Choroid plexus epithelial cell (primary cell): ENCODE measurements around the gene TAF15.

ENCODE experiments used
- DNase-seq: peaks from one replicate; pipeline ENCODE4 v3.0.0-alpha.2; 2010; ENCODE audit warnings: low read depth
- H3K4me3 ChIP-seq: 2 replicates; pipeline ENCODE4 v1.5.1; 2011; ENCODE audit warnings: low read depth, mild to moderate bottlenecking, control low read depth, low read length, moderate library complexity
- CTCF ChIP-seq: conservative IDR thresholded peaks from 2 replicates; pipeline ENCODE4 v1.5.1; 2011; ENCODE audit warnings: low read depth, mild to moderate bottlenecking, control low read depth, inconsistent platforms, low read length, moderate library complexity

The TAF15 gene

DNA sequence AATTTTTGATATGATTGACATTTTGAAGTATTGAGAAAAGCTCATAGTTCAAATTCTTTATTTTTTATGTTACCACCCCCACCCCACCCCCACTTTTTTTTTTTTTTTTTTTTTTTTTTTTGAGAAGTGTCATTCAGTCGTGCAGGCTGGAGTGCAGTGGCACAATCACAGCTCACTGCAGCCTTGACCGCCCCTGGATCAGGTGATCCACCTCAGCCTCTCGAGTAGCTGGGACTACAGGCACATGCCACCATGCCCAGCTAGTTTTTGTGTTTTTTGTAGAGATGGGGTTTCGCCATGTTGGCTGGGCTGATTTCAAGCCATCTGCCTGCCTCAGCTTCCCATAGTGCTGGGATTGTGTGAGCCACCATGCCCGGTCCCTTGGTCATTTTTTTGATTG, 7.4 kb downstream of the TAF15 start:
- TF ChIP-seq CTCF, result no peak
- H3K4me3 ChIP-seq, result no peak overlapping the region
- no peak for DNase-seq

DNA sequence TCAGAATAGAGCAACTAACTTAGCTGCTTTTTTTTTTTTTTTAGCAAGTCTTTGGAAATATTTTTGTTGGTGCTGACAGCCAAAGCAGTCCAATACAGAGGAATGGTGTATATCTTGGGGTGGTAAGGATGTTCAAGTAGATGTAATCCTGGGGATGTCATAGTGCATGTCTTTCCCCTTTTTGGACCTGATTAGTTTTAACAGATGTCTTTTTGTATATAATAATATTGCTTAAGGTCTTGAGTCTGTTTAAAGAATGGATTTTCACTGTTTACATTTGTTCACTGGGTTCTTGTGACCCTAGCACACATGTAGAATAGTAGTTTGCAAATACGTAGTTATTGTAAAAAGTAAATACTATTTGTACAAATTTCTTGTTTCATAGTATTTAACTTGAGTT, 7.9 kb downstream of the TAF15 start:
- no peak for TF ChIP-seq CTCF
- DNase-seq, result no peak
- H3K4me3 ChIP-seq, result no peak overlapping the region

- no peak overlapping the region for H3K4me3 ChIP-seq
- DNase-seq, result no peak
- TF ChIP-seq CTCF, result no peak
These were observed 10.2 kb downstream of the TAF15 start for GRCh38 chr17:35819455-35819854.

GRCh38 chr17:35821308-35821707, 12.0 kb downstream of the TAF15 start:
- TF ChIP-seq CTCF, result no peak
- no peak for DNase-seq
- no peak overlapping the region for H3K4me3 ChIP-seq

GRCh38 chr17:35825206-35825605, 15.9 kb downstream of the TAF15 start:
- H3K4me3 ChIP-seq, result no peak overlapping the region

GRCh38 chr17:35841101-35841500, 31.8 kb downstream of the TAF15 start:
- no peak overlapping the region for H3K4me3 ChIP-seq
- no peak for TF ChIP-seq CTCF
- DNase-seq, result no peak

More at GRCh38 chr17:35825206-35825605, 15.9 kb downstream of the TAF15 start:
- no peak for TF ChIP-seq CTCF
- DNase-seq, result no peak

DNA sequence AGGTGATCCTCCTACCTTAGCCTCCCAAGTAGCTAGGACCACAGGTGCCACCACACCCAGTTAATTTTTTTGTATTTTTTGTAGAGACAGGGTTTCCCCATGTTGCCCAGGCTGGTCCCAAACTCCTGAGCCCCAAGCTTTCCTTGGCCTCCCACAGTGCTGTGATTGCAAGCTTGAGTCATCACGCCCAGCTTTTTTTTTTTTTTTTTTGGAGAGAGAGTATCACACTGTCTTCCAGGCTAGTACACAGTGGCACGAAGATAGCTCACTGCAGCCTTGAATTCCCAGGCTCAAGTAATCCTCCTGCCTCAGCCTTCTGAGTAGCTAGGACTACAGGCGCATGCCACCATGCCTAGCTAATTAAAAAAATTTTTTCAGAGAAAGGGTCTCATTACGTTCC, 32.2 kb downstream of the TAF15 start:
- H3K4me3 ChIP-seq, result no peak overlapping the region
- no peak for TF ChIP-seq CTCF
- DNase-seq, result peak; percentile 81
